GM13976 (cell line): ENCODE data around the gene FAM53B.

Experiments
- DNase-seq: peaks from one replicate; pipeline ENCODE4 v3.0.0; 2012; ENCODE audit warnings: low spot score
- in situ Hi-C: fragments of 300-500 bp; cut with MboI; formaldehyde crosslinking; loops from one replicate; pipeline ENCODE4 v1.12.0; 2022; ENCODE audit warnings: low sequenced_read_pairs, mixed read lengths, inconsistent platforms; ENCODE audit not compliant: unreplicated experiment
- TF ChIP-seq, protein P1 (sequence below): IDR thresholded peaks from 2 replicates; pipeline ENCODE4 v1.5.1; 2012; ENCODE audit warnings: borderline replicate concordance, mild to moderate bottlenecking; ENCODE audit not compliant: insufficient read depth; ENCODE audit errors: extremely low read depth, missing control alignments, control extremely low read depth

Gene FAM53B

DNA sequence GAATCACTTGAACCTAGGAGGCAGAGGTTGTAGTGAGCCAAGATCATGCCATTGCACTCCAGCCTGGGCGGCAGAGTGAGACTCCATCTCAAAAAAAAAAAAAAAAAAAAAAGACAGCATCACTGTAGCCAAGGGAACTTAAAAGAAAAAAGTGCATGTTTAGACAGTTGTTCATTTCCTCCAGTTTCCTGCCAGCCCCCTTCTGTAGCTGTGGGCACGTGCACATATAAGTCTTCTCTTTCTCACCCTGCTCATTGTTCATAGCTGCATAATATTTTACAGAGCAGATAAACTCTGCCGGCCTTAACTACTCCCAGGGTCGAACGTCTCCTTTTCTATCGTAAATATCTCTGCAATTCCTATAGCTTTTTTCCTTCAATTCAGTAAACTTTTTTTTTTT, 149.9 kb downstream of the FAM53B start:
- in situ Hi-C loops = no loop called here
- TF ChIP-seq, protein P1, sequence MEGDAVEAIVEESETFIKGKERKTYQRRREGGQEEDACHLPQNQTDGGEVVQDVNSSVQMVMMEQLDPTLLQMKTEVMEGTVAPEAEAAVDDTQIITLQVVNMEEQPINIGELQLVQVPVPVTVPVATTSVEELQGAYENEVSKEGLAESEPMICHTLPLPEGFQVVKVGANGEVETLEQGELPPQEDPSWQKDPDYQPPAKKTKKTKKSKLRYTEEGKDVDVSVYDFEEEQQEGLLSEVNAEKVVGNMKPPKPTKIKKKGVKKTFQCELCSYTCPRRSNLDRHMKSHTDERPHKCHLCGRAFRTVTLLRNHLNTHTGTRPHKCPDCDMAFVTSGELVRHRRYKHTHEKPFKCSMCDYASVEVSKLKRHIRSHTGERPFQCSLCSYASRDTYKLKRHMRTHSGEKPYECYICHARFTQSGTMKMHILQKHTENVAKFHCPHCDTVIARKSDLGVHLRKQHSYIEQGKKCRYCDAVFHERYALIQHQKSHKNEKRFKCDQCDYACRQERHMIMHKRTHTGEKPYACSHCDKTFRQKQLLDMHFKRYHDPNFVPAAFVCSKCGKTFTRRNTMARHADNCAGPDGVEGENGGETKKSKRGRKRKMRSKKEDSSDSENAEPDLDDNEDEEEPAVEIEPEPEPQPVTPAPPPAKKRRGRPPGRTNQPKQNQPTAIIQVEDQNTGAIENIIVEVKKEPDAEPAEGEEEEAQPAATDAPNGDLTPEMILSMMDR = no peak
- no peak for DNase-seq

- TF ChIP-seq, protein P1 = no peak
- no peak for DNase-seq
- in situ Hi-C loops = no loop called here
These were observed 150.7 kb downstream of the FAM53B start for GRCh38 chr10:124593431-124593985.

GRCh38 chr10:124592736-124593430, 151.3 kb downstream of the FAM53B start:
- in situ Hi-C loops = no loop called here
- no peak for DNase-seq
- TF ChIP-seq, protein P1 = no peak

- TF ChIP-seq, protein P1 = no peak
- in situ Hi-C loops = no loop called here
These were observed 152.1 kb downstream of the FAM53B start for GRCh38 chr10:124592101-124592500.

DNA sequence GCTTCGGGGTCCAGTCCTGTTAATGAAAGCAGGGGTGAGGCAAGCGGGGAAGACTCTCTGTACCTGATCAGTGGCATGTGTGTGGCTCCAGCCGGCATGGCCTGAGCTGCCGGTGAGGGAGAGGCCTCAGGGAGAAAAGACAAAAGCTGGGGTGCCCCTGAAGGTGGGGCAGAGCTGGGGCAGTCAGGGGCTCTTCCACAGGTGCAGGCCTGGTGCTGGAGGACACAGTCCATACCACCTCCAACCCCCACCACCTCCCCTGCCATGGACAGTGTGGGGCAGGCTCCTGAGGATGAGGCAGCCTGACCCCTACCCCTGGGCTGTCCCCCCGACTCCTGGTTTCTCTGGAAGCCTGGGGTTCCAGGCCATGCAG, 153.1 kb downstream of the FAM53B start:
- in situ Hi-C loops = no loop called here
- no peak for DNase-seq
- TF ChIP-seq, protein P1 = no peak

More at GRCh38 chr10:124592101-124592500, 152.1 kb downstream of the FAM53B start:
- no peak for DNase-seq

- TF ChIP-seq, protein P1 = no peak
- no peak for DNase-seq
- in situ Hi-C loops = no loop called here
These were observed 153.7 kb downstream of the FAM53B start for GRCh38 chr10:124590216-124591122.
